Ascending aorta (tissue), 2 donors: Measurements from ENCODE around the gene MSH2. TPM values are rescaled to one million over a fixed set of nuclear protein-coding genes. Genes with fewer than 3 reads are reported as not detected.

Experiments used
- DNase-seq, 2 donors: peaks; one replicate each; pipeline ENCODE4 v3.0.0-alpha.2; 2019; ENCODE audit warnings: low spot score in 2 of 2
- H3K27ac ChIP-seq, 2 donors: fragments of 200-600 bp; sonication (generic); one replicate each; pipeline ENCODE4 v1.5.1; 2016 to 2017; ENCODE audit warnings: mild to moderate bottlenecking in 1 of 2
- H3K27me3 ChIP-seq: fragments of 200-600 bp; sonication (generic); one replicate; pipeline ENCODE4 v1.5.1; 2017
- H3K36me3 ChIP-seq, 2 donors: fragments of 200-600 bp; sonication (generic); one replicate each; pipeline ENCODE4 v1.5.1; 2016
- H3K4me1 ChIP-seq, 2 donors: fragments of 200-600 bp; sonication (generic); one replicate each; pipeline ENCODE4 v1.5.1; 2016 to 2017; ENCODE audit warnings: mild to moderate bottlenecking in 1 of 2
- H3K4me3 ChIP-seq, 2 donors: fragments of 200-600 bp; sonication (generic); one replicate each; pipeline ENCODE4 v1.5.1; 2016 to 2017; ENCODE audit warnings: mild to moderate bottlenecking in 1 of 2
- H3K9me3 ChIP-seq, 2 donors: fragments of 200-600 bp; sonication (generic); one replicate each; pipeline ENCODE4 v1.5.1; 2016
- intact Hi-C: fragments of 100-400 bp; cut with DNase I; formaldehyde crosslinking; loops from one replicate; pipeline ENCODE4 v1.15.1; 2023
- total RNA-seq: library from RNA; depleted of rRNA; stranded (reverse); fragments of >200 nt; gene quantifications from one replicate; pipeline ENCODE4 v1.1.0, GENCODE V29; 2016
- TF ChIP-seq, protein P1 (sequence below), 3 experiments: fragments of 200-600 bp in 2 of 3; fragments of 450-650 bp in 1 of 3; sonication (generic) in 2 of 3; IDR thresholded peaks; one replicate each; pipeline ENCODE4 v1.5.1; 2016 to 2019; ENCODE audit warnings: antibody characterized with exemption in 3 of 3, mild to moderate bottlenecking in 1 of 3, moderate library complexity in 1 of 3

Gene MSH2
- total RNA-seq, 1 donor from 2014 or later, result 7.5 TPM

GRCh38 chr2:47490406-47490805 is 87.5 kb downstream of the MSH2 start:
- intact Hi-C loops, result no loop called here
- peaks cover 0 to 2% of the 10 kb centered on the region in 2 donors for H3K36me3 ChIP-seq
- TF ChIP-seq, protein P1, sequence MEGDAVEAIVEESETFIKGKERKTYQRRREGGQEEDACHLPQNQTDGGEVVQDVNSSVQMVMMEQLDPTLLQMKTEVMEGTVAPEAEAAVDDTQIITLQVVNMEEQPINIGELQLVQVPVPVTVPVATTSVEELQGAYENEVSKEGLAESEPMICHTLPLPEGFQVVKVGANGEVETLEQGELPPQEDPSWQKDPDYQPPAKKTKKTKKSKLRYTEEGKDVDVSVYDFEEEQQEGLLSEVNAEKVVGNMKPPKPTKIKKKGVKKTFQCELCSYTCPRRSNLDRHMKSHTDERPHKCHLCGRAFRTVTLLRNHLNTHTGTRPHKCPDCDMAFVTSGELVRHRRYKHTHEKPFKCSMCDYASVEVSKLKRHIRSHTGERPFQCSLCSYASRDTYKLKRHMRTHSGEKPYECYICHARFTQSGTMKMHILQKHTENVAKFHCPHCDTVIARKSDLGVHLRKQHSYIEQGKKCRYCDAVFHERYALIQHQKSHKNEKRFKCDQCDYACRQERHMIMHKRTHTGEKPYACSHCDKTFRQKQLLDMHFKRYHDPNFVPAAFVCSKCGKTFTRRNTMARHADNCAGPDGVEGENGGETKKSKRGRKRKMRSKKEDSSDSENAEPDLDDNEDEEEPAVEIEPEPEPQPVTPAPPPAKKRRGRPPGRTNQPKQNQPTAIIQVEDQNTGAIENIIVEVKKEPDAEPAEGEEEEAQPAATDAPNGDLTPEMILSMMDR (IDR thresholded peaks at IDR 0.05), result no peak
- no peak overlapping the region for H3K27ac ChIP-seq
- no peaks in the 10 kb centered on the region for H3K27me3 ChIP-seq
- H3K4me3 ChIP-seq, result no peak overlapping the region
- no peaks in the 10 kb centered on the region for H3K4me1 ChIP-seq
- H3K9me3 ChIP-seq, result no peaks in the 10 kb centered on the region
- DNase-seq, result no peak

- TF ChIP-seq, protein P1 (IDR thresholded peaks at IDR 0.05), result no peak
- H3K4me3 ChIP-seq, result no peak overlapping the region
- no peaks in the 10 kb centered on the region for H3K36me3 ChIP-seq
- no peak for DNase-seq
- intact Hi-C loops, result no loop called here
- no peaks in the 10 kb centered on the region for H3K27me3 ChIP-seq
- no peaks in the 10 kb centered on the region for H3K9me3 ChIP-seq
- no peak overlapping the region for H3K27ac ChIP-seq
- H3K4me1 ChIP-seq, result no peaks in the 10 kb centered on the region
These were observed 90.5 kb downstream of the MSH2 start for GRCh38 chr2:47493317-47494035.

GRCh38 chr2:47494267-47495130 is 91.5 kb downstream of the MSH2 start:
- Histone ChIP-seq H3K27ac (no peak overlapping the region), H3K4me1 (no peaks in the 10 kb centered on the region), H3K36me3 (no peaks in the 10 kb centered on the region), H3K27me3 (no peaks in the 10 kb centered on the region), H3K9me3 (no peaks in the 10 kb centered on the region), H3K4me3 (no peak overlapping the region)
- DNase-seq, result no peak
- intact Hi-C loops, result no loop called here
- TF ChIP-seq, protein P1 (IDR thresholded peaks at IDR 0.05), result no peak

DNA sequence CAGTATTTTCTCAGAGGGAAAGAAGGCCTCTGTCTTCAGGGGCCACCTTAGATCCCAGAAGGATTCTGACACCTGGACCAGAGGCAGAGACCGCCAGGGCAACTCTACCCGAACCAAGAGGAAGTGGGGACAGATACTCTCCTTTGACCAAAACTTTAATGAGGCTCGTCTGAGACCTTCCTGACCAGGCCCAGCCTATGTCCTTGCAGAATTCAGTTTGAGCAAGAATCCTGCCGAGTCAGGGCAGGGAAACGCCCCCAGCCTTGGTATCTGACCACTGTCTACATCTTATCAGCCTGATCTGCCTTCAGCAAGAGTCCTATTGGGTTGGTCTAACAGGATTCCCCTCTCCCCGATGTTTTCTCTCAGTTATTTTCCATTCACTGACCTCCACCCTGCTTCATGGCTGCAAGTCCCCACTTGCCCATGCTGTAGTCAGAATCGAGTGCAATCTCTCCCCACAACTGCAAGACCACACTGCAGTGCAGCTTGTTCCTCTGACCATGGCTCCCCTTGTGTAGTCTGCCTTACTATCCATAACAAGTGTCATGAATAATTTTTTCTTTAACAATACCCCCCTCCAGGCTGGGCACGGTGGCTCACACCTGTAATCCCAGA is 95.0 kb downstream of the MSH2 start:
- Histone ChIP-seq H3K4me3 (no peak overlapping the region), H3K9me3 (no peaks in the 10 kb centered on the region), H3K27ac (no peak overlapping the region), H3K36me3 (no peaks in the 10 kb centered on the region), H3K4me1 (no peaks in the 10 kb centered on the region), H3K27me3 (no peaks in the 10 kb centered on the region)
- TF ChIP-seq, protein P1 (IDR thresholded peaks at IDR 0.05), result no peak
- intact Hi-C loops, result no loop called here
- no peak for DNase-seq

DNA sequence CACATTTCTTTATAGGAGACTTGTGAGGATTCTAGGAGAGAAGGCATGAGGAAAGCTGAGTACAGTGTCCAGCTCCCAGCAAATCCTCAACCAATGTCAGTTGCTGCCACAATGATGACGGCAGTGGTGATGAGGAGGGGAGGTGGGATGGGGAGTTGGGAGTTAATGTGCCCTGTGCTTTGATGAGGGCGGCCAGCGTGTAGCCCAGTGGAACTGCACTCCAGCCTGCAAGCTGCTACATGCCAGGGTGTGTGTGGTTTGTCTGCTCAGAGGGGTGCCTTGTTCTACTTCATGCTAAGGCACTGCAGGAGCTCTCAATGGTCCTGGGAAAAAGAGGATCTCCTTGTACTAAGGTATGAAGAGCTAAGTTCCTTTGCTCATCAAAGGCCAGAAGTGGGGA is 96.1 kb downstream of the MSH2 start:
- no peak for DNase-seq
- no peaks in the 10 kb centered on the region for H3K27me3 ChIP-seq
- no peaks in the 10 kb centered on the region for H3K36me3 ChIP-seq
- TF ChIP-seq, protein P1 (IDR thresholded peaks at IDR 0.05), result no peak
- H3K27ac ChIP-seq, result no peak overlapping the region
- no peaks in the 10 kb centered on the region for H3K4me1 ChIP-seq
- intact Hi-C loops, result no loop called here
- no peaks in the 10 kb centered on the region for H3K9me3 ChIP-seq
- H3K4me3 ChIP-seq, result no peak overlapping the region
